GM18511 (cell line): ENCODE measurements around the gene ADNP.
A peak's percentile ranks its signal among the peaks of the same experiment; 100 is the strongest.

Experiments
- ATAC-seq: cut with Tn5 transposase; IDR thresholded peaks from one replicate; pipeline ENCODE4 v1.9.1; 2021; ENCODE audit warnings: mild to moderate bottlenecking, moderate library complexity; ENCODE audit not compliant: unreplicated experiment

The ADNP gene

DNA sequence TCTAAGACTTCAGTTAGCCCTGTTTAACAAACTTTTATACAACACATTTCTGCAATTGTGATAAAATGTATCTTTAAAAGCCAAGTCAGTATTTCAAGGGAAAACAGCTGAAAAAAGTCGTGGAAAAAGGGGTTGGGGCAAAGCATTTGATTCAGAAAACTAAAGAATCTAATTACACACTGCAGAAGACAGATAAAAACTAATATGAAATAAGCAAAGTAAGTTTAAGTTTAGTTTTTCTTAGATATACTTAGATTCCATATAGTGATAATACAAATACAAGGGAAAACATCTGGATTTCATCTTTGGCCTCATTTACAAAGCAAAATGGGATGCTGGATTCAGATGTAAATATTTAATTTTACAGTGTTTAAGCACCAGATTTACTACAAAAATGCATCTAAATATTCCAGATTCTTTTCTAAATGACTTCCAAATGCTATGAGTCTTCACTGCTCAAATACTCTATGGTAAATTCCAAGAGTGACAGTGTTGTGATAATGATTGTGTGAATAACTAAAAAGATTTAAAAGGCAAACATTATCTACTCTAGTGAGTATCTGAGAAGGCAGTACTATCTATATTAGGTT lies 1.5 kb upstream of the ADNP start:
- ATAC-seq: no peak

- ATAC-seq: no peak
These were observed 814 bp upstream of the ADNP start for GRCh38 chr20:50932016-50932485.

DNA sequence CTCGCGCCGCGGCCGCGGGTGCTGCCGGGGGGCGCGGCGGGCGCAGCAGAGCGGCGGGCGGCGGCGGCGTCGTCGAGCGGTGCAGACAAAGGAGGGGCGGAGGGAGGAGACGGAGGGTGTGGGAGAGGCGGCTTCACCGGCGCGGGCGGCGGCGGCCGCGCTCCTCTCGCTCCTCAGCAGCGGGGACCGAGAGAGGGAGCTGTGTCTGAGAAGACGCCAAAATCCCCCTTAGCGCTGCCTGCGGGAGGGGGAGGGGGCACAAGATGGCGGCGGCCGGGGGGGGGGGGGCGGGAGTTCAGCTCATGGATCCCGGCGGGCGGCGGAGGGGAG lies 296 bp downstream of the ADNP start:
- ATAC-seq: peak; percentile 17

DNA sequence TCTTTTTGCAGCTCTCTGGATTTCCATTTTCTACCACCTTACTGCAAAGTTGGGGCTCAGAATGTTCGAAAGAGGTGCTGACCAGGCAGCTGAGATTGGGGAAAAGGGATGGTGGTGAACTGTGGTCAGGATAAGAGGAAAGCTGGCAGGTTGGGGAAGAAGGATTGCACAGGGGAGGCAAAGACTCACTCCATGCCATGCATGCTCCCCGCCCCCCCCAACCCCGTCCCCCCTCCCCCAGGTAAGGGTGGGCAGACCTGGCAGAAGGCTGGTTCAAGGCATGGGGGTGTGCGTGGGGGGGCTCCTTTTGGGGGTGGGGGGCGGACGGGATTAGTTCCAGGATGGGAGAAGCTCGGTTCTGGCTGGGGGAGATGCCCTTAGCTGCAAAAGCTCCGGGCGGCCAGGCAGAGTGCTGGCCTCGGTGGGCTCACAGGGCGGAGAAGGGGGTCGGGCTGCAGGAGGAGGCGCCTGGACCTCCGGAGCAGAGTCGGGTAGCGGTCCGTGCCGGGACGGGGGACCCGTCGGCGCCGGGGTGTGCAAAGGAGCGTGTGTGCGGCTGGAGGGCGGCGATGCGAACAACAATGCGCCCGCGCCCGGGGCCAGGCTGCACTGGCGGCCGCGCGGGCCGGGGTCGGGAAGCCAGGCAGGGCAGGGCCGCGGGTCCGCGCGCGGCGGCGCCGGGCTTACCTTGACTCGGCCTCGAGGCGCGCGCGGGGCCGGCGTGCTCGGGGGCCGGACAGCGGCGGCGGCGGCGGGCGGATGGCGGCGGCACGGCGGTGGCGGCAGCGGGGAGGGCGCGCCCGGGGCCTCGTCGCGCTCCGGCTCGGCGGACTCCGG lies 880 bp downstream of the ADNP start:
- ATAC-seq: peak; percentile 4

- ATAC-seq: peak; percentile 58
These were observed 1.7 kb downstream of the ADNP start for GRCh38 chr20:50929299-50930138.

DNA sequence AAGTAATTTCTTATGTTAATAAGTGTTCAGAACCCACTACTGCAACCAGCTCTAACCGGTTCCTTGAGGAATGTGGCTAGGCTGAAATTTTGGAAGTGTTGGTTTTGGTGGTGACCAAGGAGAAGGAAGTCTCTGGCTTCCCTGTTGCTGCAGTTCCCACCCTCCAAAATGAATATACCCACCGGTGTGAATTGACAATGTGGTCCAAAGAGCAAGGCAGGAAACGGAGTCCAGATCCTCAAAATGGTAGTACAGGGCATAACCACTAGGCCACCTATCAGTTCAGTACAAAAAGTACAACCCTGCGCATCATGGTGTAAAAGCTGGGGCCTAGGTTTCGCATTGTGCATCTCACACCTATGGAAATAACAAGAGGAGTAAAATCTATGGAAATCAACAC lies 2.8 kb downstream of the ADNP start:
- no peak for ATAC-seq

GRCh38 chr20:50926530-50926929 lies 4.7 kb downstream of the ADNP start:
- no peak for ATAC-seq

DNA sequence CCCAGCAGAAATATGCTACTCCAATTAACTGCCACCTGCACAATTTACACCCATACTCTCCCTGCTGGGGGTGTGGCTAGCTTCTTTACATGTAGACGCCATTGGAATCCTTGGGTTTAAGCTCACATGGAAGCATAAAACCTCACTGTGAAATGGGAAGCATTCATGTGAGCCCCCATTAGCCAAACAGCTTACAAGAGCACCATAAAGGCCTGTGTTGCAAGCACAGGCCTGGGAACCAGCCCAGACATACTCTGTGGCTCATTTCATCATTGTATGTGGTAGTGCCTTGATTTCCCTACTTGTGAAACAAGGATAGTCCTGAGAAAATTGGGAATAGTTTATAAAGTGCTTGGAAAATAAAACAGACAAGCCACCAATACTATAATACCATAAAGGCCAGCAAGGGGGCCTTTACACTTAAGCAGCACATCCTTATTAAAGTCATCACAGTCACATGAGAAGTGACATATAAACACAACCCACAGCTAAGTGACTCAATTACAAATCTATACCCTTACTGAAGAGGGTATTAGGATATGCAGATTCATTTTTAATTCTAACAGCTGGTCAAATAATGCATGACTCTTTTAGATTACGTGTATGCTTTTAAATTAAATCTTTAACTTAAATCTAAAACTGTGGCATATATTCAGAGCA lies 6.8 kb downstream of the ADNP start:
- ATAC-seq: no peak

DNA sequence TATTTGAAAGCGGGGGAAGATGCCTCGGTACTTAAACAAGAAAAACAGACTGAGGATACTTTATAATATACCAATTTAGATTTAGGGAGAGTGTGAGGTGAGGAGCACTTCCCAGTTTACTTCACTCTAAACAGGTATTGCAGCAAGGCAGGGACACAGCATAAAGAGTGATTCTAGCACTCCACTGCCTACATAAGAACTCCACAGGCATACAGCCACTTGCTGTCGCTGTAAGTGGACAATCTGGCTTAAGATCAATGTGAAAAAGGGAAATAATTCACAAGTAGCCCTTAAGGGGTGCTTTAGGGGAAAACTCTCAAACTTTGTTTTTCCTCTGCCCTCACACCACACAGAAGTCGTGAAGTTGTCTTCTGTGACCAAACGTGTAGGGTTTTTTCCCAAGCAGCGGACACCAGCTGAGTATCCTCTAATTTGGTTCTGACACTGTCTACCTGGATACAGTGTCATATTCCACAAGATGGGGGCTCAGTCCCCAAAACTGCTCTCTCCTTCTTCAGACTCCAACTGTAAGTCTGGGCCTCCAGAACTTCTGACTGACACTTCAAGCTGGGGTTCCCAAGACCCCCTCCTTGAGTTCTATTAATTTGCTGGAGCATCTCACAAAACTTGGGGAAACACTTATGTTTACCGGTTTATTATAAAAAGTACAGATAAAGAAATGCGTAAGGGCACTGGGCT lies 9.3 kb downstream of the ADNP start:
- ATAC-seq: no peak

DNA sequence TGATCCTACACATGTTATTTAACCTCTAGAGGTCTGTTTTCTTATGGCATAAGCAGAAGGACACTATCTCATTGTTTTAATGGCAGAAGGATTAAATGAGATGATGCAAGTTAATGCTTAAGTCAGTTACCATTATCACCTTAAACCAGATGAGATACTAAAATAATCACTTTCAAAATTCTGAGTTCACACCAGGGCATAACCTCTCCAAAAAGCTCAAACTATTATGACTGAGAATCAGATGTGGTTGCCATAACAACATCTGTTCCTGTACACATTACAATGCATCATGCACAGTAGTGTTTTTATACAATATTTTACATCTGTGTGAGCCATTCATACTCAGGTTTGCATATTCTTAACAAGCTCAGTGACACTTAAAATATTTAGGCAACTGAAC lies 10.2 kb downstream of the ADNP start:
- peak; percentile 44 for ATAC-seq

DNA sequence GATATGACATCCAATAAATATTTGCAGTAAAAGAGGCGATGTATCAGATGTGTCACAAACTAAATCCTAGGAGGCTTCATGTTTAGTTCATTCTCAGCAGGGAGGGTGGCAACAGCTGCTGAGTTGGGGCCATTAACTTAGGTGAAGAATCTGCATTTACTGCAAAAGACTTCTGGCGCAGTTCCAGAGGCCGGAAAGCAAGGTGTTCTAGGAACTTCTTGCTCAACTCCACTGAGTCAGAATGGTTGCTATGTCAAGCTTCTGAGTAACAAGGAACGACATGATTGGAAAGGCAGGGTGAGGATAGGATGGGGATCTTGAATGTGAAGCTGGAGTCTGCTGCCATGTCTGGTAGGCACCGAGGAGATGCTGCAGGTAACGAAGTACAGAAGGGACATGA lies 11.7 kb downstream of the ADNP start:
- ATAC-seq: no peak

DNA sequence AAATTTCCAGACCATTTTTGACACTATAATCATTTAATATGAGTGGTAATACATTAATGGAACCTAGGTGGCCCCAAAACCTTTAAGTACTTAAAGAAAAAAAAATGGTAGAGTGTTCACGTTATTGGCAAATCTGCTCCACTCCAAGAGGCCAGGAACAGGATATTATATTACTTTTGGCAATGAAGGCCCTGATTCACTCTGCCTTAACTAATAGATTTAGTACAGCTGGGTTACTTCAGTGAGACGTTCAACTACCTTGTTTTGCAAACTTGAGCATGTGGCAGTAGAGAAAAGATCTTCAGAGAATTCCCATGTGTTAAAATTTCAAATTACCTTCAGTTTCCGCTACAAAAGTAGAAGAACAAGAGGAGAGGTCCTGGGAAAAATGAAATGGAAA lies 12.8 kb downstream of the ADNP start:
- ATAC-seq: no peak

GRCh38 chr20:50916934-50917333 lies 14.3 kb downstream of the ADNP start:
- ATAC-seq: no peak

DNA sequence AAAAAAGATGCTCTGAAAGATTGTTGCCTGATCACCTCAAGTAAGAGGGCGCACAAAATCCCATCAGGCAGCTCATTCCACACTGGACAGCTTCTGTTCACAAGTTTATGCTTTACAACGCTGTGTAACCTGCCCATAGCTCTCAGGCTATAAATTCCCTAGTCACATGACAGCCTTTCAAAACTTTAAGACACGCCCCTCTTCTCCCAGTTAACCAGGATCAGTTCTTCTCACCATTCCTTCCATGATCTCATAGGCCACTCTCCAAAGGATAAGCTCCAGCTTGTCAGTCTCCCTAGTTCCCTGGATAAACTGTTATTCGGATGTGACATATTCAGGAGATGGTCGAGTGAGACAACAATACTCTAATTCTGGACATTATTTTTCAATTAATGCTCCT lies 15.0 kb downstream of the ADNP start:
- ATAC-seq: no peak

DNA sequence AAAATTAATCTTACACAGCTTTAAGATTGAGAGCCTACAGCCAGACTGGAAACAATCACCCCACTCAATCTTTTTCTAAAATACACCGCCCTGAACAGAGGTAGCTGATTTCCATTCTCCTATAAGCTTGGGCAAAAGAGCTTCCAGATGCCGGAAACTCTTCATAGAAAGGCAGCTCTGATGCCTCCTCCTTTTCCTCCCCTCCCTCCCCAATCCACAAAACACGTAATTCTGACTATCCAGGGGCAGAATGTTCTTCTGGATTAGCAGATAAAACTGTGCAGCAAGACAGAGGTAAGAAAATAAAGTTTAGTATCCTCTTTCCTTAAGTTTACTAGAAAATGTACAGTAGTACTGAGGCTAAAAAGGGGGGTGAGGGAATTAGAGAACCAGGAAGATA lies 15.8 kb downstream of the ADNP start:
- ATAC-seq: no peak

DNA sequence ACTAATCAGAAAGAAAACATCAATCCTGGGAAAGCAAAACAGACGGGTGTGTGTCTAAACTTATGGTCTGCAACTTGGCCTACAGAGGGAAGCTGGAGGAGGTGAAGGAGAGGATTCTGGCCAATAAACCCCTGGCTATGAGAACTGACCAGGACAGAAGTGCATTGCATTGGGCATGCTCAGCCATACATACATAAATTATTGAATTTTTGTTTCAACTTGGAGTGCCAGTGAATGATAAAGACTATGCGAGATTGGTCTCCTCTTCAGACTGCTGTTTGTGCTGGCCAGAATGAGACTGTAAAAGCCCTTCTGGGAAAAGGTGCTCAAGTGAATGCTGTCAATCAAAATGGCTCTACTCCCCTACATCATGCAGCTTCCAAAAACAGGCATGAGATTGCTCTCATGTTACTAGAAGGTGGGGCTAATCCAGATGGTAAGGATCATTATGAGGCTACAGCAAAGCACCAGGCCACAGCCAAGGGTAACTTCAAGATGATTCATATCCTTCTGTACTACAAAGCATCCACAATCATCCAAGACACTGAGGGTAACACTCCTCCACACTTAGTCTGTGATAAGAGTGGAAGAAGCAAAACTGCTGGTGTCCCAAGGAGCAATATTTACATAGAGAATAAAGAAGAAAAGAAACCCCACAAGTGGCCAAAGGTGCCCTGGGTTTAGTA lies 17.4 kb downstream of the ADNP start:
- no peak for ATAC-seq

DNA sequence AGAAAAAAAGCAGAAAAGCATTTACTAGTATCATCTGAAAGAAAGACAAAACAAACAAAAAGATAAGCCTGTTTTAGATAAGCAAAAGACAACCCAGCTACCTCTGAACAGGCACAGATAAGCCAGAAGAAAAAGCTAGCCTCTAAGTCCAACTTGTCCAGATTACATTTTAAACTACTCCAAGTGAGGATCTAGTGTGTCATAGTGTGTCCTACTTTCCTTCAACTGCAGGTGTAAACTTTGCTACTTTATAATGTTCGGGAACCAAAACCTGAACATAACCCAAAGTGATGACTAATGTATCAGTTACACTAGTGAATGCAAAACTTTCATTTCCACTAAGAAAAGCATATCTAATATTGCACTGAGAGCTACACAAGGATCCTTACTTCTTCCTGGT lies 19.5 kb downstream of the ADNP start:
- peak; percentile 75 for ATAC-seq

DNA sequence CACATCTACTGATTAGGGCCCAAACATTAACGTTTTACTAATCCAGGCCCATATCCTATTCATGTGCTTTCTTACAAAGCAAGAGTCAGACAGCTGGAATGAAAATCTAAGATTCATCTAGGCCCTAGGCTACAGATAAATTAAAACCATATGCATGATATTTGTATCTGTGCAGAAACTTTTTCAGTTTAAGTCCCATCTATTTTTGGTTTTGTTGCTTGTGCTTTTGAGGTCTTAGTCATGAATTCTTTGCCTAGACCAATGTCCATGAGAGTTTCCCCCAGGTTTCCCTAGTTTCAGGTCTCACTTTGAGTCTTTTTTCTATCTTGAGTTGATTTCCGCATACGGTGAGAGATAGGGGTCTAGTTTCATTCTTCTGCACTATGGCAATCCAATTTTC lies 20.2 kb downstream of the ADNP start:
- no peak for ATAC-seq

- ATAC-seq: no peak
These were observed 21.8 kb downstream of the ADNP start for GRCh38 chr20:50909413-50909812.

DNA sequence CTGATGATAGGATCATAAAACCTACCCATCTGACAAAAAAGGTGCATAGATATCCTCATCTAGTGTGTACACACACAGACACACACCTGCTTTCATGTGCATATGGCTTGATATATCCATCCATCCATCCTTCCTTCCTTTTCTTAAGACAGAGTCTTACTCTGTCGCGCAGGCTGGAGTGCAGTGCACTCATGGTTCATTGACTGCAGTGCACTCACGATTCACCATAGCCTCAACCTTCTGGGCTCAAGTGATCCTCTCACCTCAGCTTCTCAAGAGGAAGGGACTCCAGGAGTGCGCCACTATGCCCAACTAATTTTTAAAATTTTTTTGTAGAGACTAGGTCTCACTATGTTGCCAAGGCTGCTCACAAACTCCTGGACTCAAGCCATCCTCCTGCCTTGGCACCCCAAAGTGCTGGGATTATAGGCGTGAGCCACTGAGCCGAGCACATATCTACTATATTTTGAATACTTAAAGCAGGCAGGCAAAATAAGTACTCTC lies 27.1 kb downstream of the ADNP start:
- no peak for ATAC-seq
